GM19099 (cell line): Measurements from ENCODE around the gene FAM228B.

Experiments used
- POLR2A ChIP-seq: IDR thresholded peaks from 3 replicates; pipeline ENCODE4 v1.6.1; 2011; ENCODE audit warnings: low read depth; ENCODE audit not compliant: insufficient read length; ENCODE audit errors: extremely low read depth

Gene FAM228B

DNA sequence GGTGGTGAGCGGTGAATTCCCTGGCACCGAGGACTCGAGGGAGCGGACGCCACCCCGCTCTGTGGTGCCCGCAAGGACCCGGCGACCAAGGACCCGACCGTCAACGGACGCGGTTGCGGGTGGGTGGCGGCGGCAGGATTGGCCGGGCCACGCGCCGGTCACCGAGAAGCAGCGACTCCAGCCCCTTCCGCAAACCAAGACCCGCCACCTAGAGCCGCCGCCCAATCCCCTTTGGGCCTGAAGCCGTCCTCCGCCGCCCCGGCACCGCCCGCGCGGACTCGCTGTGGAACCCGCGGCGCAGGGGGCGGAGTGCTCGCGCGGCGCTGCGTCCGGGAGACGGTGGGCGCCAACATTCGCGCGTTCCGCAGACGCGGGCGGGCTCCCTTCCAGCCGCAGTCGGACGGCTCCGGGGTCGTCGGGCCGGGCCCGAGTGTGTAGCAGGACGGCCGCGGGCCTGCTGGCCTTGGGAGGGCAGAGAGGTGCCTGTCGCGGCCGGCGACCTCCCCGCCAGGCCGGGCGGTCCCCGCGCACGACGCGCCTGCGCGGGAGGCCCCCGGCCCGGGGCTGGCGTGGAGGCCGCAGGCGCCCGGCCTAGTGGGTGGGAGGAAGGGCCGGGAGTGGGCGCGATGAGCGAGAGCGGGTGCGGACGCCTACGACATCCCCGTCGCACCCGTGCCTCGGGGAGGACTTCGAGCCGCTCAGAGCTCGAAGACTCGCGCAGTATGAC, at the start of gene FAM228B, which contains the start of gene PFN4:
FAM228B (plus strand) TSS at position 275 of the 727 bp plus-strand sequence. CDS start 893 bp downstream, outside the sequence.
PFN4 (minus strand) TSS at position 140 of the 727 bp plus-strand sequence. CDS start 799 bp downstream, outside the sequence.
- peak; percentile 89 for TF ChIP-seq POLR2A

DNA sequence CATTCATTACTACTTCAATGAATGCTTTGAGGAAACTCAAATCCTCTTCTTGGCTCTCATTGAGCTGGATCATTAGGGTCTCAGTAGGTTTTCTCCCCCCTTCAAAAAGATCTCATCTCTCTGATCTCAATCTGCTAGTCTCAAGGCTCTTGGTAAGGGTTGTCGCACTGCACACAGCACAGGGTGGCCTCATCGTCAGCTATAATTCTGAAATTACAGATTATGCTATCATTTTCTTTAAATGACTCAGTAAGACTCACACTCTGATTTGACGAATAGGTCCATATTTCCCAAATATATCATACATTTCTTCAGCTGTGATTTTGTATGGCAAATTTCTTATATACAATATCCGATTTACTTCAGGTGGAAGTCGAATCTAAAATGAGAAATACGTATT, 49.5 kb upstream of the FAM228B start:
- no peak for TF ChIP-seq POLR2A

DNA sequence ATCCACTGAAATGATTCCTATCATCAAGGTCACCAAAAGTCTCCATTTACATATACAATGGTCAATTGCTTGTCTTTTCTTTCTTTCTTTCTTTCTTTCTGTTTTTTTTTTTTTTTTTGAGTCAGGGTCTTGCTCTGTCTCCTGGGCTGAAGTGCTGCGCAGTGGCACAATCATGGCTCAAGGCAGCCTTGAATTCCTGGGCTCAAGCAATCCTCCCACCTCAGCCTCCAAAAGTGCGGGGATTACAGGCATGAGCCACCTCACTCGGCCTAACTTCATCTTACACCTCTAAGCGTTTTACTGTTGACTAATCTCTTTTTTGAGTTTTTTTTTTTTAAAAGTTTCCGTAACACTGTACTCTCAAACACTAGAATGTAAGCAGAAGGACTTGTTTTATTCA, 48.0 kb upstream of the FAM228B start:
- TF ChIP-seq POLR2A, result no peak

DNA sequence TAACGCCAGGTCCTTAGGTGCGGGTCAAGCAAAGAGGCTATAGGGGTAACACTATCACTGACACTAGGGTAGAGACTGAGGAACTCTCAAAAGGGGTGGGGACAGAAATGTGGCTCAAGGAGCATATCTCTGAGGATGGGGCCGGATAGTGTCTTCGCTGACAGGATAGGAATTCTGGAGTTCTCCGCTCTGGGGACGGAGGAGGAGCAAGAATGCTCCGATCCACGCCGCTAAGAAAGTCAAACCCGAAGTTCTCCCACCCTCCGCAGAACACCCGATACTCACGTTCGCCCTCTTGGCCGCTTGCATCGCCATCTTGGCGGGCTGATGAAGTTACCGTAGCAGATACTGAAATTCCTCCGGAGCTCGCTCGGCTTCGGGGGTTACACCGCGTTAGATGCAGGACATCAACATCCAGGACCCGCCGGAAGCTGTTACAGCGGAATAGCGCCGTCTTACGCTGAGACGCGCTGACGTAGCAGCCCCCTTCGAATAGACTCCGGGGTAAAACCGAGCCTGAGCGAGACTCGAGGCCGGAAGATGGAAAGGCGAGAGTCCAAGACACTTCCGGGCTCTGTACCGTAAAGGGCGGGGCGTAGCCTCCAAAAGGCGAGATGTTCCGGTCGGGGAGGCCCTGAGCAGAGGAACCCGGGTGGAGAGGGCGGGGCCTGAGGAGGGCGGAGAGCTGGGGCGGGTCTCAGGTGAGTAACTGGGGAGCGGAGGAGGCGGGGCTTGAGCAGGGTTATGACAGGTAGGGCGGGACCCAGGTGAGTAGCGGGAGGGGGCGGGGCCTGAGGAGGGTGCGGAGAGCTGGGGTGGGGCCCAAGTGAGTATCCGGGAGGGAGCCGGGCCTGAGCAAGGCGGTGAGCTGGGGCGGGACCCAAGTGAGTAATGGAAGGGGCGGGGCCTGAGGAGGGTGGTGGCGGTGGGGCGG, 47.1 kb upstream of the FAM228B start, which contains the start of gene SF3B6:
SF3B6 (minus strand) TSS at position 412 of the 934 bp plus-strand sequence; CDS start at position 315, 97 bp downstream.
- peak; percentile 88 for TF ChIP-seq POLR2A

DNA sequence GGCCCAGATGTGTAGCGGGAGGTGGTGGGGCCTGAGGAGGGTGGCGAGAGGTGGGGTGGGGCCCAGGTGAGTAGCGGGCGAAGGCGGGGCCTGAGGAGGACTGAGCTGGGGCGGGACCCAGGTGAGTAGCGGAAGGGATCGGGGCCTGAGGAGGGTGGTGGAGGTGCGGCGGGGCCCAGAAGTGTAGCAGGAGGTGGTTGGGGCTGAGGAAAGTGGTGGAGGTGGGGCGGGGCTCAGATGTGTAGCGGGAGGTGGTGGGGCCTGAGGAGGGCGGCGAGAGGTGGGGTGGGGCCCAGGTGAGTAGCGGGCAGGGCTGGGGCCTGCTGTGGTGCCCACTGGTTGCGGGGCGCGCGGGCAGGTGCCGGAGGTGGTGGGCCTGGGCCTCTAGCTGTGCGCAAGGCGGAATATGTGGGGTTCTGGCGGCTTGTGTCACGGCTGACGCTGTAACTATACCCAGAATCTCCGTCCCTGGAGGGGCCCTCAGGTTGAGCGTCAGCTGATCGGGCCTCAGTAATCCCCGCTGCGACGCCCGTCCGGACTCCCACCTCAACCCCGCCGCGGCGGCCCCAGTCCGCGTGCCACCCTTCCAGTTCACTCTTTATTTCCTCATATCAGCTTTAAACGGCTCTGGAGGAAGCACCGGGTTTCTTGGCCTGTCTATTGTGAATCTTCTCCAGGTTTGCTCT, 46.3 kb upstream of the FAM228B start:
- TF ChIP-seq POLR2A, result peak; percentile 45

DNA sequence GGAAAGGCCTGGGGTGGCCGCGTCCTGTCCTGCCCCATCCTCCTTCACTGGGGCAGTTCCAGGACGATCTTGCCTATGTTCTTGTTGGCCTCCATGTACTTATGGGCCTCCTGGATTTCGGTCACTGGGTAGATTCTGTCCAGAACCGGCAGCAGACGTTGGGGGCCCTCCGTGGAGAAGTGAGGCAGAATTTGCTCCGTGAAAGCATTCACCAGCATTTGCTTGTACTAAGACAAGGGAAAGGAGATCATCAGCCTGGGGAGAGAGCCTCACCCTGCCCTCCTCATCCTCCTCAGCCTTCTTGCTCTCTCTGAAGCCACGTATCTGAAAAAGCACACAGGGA, 45.8 kb upstream of the FAM228B start:
- no peak for TF ChIP-seq POLR2A

DNA sequence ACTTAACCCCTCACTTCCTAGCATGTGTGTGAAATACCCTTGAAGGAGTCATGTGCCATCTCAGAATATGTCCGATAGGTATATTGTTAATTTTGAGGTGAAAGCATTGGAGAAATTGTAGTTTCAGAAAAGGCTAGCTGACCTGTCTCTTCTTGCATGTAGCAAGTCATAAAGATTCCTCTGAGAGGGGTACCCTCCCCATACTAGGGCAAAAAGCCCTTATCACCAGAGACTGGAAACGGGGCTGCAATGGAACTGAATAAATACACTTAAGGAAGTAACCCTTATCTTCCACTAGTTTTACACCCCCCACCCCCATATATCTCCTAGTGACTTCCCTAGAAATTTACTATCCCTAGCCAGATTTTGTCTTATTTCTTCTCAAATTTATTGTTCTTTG, 45.4 kb upstream of the FAM228B start:
- TF ChIP-seq POLR2A, result no peak

DNA sequence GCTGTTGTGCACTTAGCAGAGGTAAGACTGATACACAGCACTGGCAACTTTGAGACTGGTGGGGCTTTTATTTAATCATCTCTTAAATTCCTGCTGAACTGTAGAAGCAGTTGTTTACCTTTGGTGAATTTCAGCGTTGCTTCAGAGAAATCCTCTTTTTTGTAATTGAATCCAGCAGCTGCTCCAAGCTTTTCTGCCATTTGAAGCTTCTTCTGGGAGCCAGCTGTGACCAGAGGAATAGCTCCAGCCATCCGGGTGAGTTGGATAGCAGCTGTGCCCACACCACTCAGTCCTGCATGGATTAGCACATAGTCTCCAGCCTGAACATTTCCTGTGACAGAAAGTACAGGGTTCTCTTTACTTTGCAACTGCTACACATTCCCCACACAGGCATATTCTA, 42.6 kb upstream of the FAM228B start:
- TF ChIP-seq POLR2A, result no peak

DNA sequence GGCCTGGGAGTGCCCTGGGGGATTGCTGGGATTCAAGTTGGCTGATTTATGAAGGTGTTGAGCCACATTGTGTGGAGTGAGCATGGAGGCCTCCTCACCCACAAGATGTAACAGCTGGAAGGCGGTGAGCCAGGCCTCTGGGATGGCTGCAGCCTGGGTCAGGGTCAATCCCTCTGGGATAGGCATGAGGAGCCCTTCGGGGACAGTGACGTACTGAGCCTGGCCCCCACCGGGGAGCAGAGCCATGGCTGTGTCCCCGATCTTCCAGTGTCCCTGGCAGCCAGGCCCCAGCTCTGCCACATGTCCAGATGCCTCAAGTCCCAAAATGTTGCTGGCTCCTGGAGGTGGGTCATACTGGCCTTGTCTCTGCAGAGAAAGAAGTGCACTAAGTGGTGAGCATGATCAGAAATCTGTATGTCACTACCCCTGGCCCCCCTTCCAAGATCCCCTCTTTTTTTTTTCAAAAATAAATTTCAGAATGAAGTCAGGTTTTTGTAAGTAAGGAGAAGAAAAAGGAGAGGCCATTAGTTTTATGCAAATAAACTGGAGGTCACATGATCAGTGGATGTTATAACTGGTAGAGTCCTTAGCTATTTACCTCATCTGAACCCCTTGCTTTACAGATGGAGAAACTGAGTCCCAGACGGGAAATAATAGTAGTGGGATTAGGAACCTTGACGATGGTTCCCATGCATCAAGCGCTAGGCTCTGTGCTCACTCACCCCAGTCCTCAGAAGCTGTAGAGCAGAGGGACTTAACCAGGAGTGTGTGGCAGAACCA, 40.3 kb upstream of the FAM228B start:
- TF ChIP-seq POLR2A, result no peak

DNA sequence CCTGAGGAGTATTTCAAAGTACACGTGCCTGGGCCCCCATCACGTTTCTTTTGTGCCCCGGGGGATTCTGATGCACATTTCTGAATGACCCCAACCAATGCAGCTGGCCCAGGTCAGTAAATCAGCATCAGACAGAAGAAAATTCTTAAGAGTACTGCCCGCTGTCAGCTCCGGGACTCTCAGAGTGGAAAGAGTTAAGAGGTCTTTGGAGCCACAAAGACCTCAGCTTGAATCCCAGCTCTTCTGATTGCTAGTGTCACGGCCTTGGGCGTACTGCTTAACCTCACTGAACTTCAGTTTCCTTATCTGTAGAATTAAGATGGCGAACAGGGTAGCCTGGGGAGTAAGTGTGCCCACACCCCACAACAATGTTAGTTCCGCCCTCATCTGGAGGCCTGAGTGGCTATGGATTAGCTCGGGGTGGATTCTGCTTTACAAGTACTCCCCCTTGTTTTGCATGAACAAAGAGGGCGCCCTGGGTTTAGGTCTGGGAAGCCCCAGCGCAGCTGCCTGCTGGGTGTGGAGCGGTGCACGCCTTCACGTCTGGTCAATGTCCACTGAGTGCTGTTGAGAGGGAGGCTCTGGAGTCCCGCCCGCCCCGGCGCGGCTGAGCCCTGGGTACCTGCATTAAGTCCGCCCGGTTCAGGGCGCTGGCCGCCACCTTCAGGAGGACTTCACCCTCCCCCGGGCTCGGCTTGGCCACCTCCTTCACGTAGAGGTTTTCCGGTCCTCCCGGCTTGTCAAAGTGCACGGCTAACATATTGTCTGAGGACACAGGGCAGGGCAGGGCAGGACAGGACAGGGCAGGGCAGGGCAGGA, 39.5 kb upstream of the FAM228B start:
- peak; percentile 64 for TF ChIP-seq POLR2A

DNA sequence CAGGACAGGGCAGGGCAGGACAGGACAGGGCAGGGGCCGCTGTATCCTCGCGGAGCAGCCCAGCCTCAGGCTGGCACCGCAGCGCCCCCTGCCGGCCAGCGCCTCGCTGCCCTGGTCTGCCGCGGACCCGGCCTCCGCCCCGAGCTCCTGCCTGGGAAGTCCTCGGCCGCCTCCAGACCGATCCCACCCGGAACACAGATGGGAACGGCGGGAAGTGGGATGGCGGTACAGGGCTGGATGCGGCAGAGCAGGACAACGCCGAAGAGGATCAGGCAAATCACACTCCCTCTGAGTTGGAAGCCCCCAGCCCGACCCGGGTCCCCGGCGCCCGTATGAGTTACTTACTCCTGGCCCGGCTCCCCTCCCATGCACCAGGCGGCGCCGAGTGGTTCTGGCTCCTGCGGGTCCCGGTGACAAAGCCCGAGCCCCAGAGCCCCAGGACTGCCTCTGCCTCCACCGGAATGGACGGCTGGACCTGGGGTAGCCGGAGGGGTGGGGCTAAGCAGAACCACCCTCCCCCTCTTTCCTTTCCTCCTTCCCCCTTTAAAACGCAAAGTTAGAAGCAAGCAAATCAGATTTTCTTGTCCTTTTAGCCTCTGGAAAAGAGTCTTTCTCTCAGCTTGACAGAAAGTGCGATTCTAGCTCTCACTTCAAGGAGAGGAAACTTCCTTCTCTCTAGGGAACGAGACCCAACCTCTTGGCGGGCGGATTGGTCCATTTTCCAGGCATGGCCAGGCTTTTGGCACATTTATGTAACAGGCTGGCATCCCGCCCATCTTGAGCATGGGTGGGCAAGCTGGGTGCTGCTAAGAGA, 38.7 kb upstream of the FAM228B start, which contains the start of gene TP53I3:
TP53I3 (minus strand) TSS at position 449 of the 814 bp plus-strand sequence. CDS start 508 bp downstream, outside the sequence.
- peak; percentile 60 for TF ChIP-seq POLR2A

DNA sequence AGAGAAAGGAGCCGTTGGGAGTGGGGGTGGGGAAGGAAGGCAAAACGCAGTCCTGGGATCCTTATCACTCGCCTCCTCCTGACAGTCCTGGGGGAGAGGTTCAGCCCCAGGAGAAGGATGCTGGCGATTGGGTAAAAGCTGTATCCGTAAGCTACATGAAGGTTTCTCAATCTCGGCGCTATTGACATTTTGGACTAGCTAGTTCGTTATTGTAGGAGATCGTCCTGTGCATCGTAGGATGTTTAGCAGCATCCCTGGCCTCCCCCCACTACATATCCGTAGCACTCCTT, 38.1 kb upstream of the FAM228B start:
- TF ChIP-seq POLR2A, result no peak

DNA sequence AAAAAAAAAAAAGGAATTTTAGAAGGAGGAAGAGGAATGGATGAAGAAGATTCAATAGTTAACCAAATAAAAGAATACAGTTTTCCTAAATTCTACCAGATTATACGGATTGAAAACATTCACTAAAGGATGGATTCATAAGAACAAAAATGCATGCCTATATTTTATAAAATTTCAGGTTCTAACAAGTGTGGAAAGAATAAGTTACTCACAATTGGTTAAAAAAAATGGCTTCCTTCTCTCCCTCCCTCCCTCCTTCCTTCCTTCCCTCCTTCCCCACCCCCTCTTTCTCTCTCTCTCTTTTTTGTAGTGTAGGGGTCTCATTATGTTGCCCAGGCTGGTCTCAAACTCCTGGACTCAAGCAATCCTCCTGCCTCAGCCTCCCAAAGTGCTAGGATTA, 37.0 kb upstream of the FAM228B start:
- TF ChIP-seq POLR2A, result no peak

DNA sequence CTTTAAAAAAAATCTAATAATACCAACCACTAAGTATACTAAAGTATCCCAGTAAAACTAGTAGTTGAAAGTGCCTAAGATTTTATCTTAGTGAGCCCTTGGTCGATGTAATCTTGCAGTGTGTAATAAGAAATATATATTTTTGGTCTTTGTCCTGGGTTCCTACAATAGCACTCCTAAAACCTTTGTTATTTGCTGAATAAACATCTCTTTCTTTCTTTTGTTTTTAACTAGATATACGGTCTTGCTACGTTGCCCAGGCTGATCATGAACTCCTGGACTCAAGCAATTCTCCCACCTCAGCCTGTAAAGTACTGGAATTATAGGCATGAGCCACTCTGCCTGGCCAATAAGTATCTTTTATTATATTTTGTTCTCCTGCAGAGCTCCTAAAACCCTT, 36.2 kb upstream of the FAM228B start:
- TF ChIP-seq POLR2A, result no peak
